GM23338 (cell line): Measurements from ENCODE around the gene TUBA8. TPM values are rescaled to one million over a fixed set of nuclear protein-coding genes. Genes with fewer than 3 reads are reported as not detected.

Experiments
- ATAC-seq: fragments of 200-7000 bp; cut with Tn5 transposase; 3 replicates; pipeline ENCODE4 v1.9.1; 2020
- DNase-seq: peaks from one replicate; pipeline ENCODE4 v3.0.0-alpha.2; 2015; ENCODE audit warnings: low spot score
- H2AFZ ChIP-seq: fragments of 200-600 bp; sonication (generic); 2 replicates; pipeline ENCODE4 v1.8.0; 2016; ENCODE audit warnings: antibody characterized with exemption, mild to moderate bottlenecking, moderate library complexity
- H3F3A ChIP-seq: fragments of 200-600 bp; sonication (generic); replicated peaks from 2 replicates; pipeline ENCODE4 v1.8.0; 2017; ENCODE audit warnings: antibody characterized with exemption, mixed run types, low read depth
- H3K27ac ChIP-seq: fragments of 200-600 bp; sonication (generic); 2 replicates; pipeline ENCODE4 v1.6.1; 2016; ENCODE audit warnings: low read depth
- H3K27me3 ChIP-seq: fragments of 200-600 bp; sonication (generic); 2 replicates; pipeline ENCODE4 v1.8.0; 2016; ENCODE audit warnings: mild to moderate bottlenecking, mixed run types, moderate library complexity; ENCODE audit not compliant: insufficient read depth
- H3K36me3 ChIP-seq: fragments of 200-600 bp; sonication (generic); 2 replicates; pipeline ENCODE4 v1.8.0; 2016; ENCODE audit warnings: mild to moderate bottlenecking; ENCODE audit not compliant: insufficient read depth
- H3K4me1 ChIP-seq: fragments of 200-600 bp; sonication (generic); 2 replicates; pipeline ENCODE4 v1.8.0; 2016; ENCODE audit warnings: mild to moderate bottlenecking, moderate library complexity; ENCODE audit not compliant: insufficient read depth
- H3K4me2 ChIP-seq: fragments of 200-600 bp; sonication (generic); 2 replicates; pipeline ENCODE4 v1.7.1; 2017; ENCODE audit warnings: mixed run types
- H3K4me3 ChIP-seq: fragments of 200-600 bp; sonication (generic); 2 replicates; pipeline ENCODE4 v1.6.1; 2016; ENCODE audit warnings: mixed run types
- H3K79me2 ChIP-seq: fragments of 200-600 bp; sonication (generic); replicated peaks from 2 replicates; pipeline ENCODE4 v1.8.0; 2017; ENCODE audit warnings: mild to moderate bottlenecking; ENCODE audit not compliant: insufficient read depth
- H3K9me2 ChIP-seq: fragments of 200-600 bp; sonication (generic); 2 replicates; pipeline ENCODE4 v1.8.0; 2017; ENCODE audit not compliant: insufficient read depth
- H4K20me1 ChIP-seq: fragments of 200-600 bp; sonication (generic); replicated peaks from 2 replicates; pipeline ENCODE4 v1.8.0; 2017; ENCODE audit warnings: mild to moderate bottlenecking; ENCODE audit not compliant: insufficient read depth
- H3K27ac Mint-ChIP-seq: 2 replicates; pipeline ENCODE4 v1.8.0; 2020; ENCODE audit warnings: inconsistent platforms, mild to moderate bottlenecking, moderate library complexity, mixed read lengths
- H3K27me3 Mint-ChIP-seq: 3 replicates; pipeline ENCODE4 v1.8.0; 2022; ENCODE audit warnings: low read depth, mild to moderate bottlenecking, moderate library complexity, mixed read lengths, inconsistent platforms; ENCODE audit not compliant: insufficient read depth, poor library complexity
- H3K36me3 Mint-ChIP-seq: 3 replicates; pipeline ENCODE4 v1.8.0; 2021; ENCODE audit warnings: low read depth, mild to moderate bottlenecking, inconsistent platforms, moderate library complexity, mixed read lengths
- H3K4me1 Mint-ChIP-seq: 3 replicates; pipeline ENCODE4 v1.8.0; 2020; ENCODE audit warnings: mild to moderate bottlenecking, inconsistent platforms, mixed read lengths
- H3K4me3 Mint-ChIP-seq: 3 replicates; pipeline ENCODE4 v1.8.0; 2021; ENCODE audit warnings: moderate library complexity, mild to moderate bottlenecking, inconsistent platforms, mixed read lengths
- H3K9me3 Mint-ChIP-seq: 3 replicates; pipeline ENCODE4 v1.8.0; 2020; ENCODE audit warnings: moderate library complexity, mild to moderate bottlenecking, inconsistent platforms, mixed read lengths
- EZH2 ChIP-seq: fragments of 200-600 bp; sonication (generic); IDR thresholded peaks from one replicate; pipeline ENCODE4 v1.8.0; 2017; ENCODE audit warnings: antibody characterized with exemption, mild to moderate bottlenecking, low read depth; ENCODE audit not compliant: unreplicated experiment
- EZH2phosphoT487 ChIP-seq: fragments of 200-600 bp; sonication (generic); IDR thresholded peaks from one replicate; pipeline ENCODE4 v1.8.1; 2018; ENCODE audit warnings: antibody characterized with exemption; ENCODE audit not compliant: unreplicated experiment
- POLR2AphosphoS5 ChIP-seq: IDR thresholded peaks from 2 replicates; pipeline ENCODE4 v1.6.1; 2016; ENCODE audit warnings: antibody characterized with exemption, low read depth
- ZNF114 ChIP-seq: fragments of 250-450 bp; sonication (Bioruptor Pico); IDR thresholded peaks from 2 replicates; pipeline ENCODE4 v1.5.0; 2020; ENCODE audit warnings: mild to moderate bottlenecking, moderate library complexity
- polyA plus RNA-seq: library from polyadenylated mRNA; unstranded; fragments of >200 nt; fragmentation: Nextera tagmentation; extraction: Ambion mirVana; gene quantifications from 2 replicates; pipeline ENCODE4 v1.2.1, GENCODE V29; 2016
- total RNA-seq: library from RNA; depleted of rRNA; stranded (reverse); fragments of >200 nt; shearing (Covaris generic); gene quantifications from 2 replicates; pipeline ENCODE4 v1.2.3, GENCODE V29; 2014
- TF ChIP-seq, protein P1 (sequence below): fragments of 250-450 bp; sonication (Bioruptor Pico); IDR thresholded peaks from 2 replicates; pipeline ENCODE4 v1.5.0; 2020; ENCODE audit warnings: mild to moderate bottlenecking, moderate library complexity
- TF ChIP-seq, protein P2 (sequence below), 2 experiments: fragments of 200-600 bp in 1 of 2; sonication (generic) in 1 of 2; conservative IDR thresholded peaks; 2 replicates each; pipeline versions ENCODE4 v1.5.1 to v1.6.1; 2016 to 2017; ENCODE audit warnings: antibody characterized with exemption in 2 of 2, low read depth in 2 of 2, mild to moderate bottlenecking in 2 of 2, moderate library complexity in 1 of 2

TUBA8 gene
- total and polyA plus RNA-seq, 2 experiments from 2014 or later, result 0.31 to 0.48 TPM

DNA sequence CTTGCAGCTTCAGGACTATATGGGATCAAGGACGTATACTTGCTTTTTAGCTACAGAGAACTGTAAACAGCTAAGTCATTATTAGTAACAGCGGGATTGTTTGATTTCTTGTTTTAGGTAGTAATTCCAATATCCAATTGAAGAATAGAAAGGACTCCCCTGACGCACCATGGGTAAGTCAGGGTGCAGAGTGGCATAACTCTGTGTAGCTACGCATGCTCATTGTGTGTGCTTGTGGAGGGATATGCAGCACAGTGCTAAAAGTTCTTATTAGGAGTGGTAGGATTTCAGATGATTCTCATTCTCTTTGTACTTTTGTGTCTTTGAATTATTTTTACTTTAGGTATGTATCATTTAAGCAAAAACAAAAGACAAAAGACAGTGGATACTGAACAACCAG lies 40.6 kb upstream of the TUBA8 start (continued):
- TF ChIP-seq EZH2phosphoT487, result no peak
- TF ChIP-seq, protein P1, sequence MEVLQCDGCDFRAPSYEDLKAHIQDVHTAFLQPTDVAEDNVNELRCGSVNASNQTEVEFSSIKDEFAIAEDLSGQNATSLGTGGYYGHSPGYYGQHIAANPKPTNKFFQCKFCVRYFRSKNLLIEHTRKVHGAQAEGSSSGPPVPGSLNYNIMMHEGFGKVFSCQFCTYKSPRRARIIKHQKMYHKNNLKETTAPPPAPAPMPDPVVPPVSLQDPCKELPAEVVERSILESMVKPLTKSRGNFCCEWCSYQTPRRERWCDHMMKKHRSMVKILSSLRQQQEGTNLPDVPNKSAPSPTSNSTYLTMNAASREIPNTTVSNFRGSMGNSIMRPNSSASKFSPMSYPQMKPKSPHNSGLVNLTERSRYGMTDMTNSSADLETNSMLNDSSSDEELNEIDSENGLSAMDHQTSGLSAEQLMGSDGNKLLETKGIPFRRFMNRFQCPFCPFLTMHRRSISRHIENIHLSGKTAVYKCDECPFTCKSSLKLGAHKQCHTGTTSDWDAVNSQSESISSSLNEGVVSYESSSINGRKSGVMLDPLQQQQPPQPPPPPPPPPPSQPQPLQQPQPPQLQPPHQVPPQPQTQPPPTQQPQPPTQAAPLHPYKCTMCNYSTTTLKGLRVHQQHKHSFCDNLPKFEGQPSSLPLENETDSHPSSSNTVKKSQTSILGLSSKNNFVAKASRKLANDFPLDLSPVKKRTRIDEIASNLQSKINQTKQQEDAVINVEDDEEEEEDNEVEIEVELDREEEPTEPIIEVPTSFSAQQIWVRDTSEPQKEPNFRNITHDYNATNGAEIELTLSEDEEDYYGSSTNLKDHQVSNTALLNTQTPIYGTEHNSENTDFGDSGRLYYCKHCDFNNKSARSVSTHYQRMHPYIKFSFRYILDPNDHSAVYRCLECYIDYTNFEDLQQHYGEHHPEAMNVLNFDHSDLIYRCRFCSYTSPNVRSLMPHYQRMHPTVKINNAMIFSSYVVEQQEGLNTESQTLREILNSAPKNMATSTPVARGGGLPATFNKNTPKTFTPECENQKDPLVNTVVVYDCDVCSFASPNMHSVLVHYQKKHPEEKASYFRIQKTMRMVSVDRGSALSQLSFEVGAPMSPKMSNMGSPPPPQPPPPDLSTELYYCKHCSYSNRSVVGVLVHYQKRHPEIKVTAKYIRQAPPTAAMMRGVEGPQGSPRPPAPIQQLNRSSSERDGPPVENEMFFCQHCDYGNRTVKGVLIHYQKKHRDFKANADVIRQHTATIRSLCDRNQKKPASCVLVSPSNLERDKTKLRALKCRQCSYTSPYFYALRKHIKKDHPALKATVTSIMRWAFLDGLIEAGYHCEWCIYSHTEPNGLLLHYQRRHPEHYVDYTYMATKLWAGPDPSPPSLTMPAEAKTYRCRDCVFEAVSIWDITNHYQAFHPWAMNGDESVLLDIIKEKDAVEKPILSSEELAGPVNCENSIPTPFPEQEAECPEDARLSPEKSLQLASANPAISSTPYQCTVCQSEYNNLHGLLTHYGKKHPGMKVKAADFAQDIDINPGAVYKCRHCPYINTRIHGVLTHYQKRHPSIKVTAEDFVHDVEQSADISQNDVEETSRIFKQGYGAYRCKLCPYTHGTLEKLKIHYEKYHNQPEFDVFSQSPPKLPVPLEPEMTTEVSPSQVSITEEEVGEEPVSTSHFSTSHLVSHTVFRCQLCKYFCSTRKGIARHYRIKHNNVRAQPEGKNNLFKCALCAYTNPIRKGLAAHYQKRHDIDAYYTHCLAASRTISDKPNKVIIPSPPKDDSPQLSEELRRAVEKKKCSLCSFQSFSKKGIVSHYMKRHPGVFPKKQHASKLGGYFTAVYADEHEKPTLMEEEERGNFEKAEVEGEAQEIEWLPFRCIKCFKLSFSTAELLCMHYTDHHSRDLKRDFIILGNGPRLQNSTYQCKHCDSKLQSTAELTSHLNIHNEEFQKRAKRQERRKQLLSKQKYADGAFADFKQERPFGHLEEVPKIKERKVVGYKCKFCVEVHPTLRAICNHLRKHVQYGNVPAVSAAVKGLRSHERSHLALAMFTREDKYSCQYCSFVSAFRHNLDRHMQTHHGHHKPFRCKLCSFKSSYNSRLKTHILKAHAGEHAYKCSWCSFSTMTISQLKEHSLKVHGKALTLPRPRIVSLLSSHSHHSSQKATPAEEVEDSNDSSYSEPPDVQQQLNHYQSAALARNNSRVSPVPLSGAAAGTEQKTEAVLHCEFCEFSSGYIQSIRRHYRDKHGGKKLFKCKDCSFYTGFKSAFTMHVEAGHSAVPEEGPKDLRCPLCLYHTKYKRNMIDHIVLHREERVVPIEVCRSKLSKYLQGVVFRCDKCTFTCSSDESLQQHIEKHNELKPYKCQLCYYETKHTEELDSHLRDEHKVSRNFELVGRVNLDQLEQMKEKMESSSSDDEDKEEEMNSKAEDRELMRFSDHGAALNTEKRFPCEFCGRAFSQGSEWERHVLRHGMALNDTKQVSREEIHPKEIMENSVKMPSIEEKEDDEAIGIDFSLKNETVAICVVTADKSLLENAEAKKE (CRISPR knock-in tag), result no peak
- TF ChIP-seq, protein P2, sequence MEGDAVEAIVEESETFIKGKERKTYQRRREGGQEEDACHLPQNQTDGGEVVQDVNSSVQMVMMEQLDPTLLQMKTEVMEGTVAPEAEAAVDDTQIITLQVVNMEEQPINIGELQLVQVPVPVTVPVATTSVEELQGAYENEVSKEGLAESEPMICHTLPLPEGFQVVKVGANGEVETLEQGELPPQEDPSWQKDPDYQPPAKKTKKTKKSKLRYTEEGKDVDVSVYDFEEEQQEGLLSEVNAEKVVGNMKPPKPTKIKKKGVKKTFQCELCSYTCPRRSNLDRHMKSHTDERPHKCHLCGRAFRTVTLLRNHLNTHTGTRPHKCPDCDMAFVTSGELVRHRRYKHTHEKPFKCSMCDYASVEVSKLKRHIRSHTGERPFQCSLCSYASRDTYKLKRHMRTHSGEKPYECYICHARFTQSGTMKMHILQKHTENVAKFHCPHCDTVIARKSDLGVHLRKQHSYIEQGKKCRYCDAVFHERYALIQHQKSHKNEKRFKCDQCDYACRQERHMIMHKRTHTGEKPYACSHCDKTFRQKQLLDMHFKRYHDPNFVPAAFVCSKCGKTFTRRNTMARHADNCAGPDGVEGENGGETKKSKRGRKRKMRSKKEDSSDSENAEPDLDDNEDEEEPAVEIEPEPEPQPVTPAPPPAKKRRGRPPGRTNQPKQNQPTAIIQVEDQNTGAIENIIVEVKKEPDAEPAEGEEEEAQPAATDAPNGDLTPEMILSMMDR (conservative IDR thresholded peaks at IDR 0.05; ENCODE audit: low read depth in 2 of 2), result no peak

DNA sequence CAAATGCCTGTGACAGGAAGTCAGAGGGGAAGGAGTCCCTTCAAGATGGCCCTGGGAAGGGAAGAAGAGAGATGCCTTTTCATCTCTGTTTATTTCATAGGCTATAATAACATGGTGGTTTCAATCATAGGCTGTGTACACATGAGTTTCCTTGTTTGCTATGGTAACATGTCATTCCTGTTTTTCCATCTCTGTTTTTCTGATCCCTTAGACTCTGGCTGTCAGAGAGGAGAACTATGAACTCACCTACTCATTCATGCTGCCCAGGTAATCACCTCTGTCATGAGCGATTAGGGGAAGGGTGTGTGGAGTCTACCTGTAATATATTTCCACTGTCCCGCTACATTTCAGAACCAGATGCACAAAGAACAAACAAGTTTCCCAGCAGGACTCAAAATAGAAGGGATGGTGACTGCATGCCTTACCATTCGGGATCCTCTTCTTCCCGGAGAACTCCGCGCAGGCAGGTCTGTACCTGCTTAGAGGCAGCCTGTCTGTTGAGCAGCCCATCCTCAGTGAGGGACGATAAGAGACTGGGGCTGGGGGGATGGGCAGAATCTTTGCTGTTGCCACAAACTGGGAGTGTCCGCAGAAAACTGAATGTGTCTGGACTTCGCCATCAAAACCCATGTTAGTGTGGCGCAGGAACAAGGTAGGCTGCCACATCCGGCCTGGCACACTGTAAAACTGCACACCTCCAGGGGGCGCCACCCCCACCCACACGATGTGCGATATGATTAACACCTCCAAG lies 39.9 kb upstream of the TUBA8 start:
- DNase-seq (peak; percentile 24), ATAC-seq (peak; percentile 29; the same call in 1 of the 3 replicates)
- H3K9me2 ChIP-seq, result no peaks in the 10 kb centered on the region
- no peaks in the 10 kb centered on the region for H3K79me2 ChIP-seq
- Mint-ChIP-seq H3K36me3 (no peaks in the 10 kb centered on the region), H3K4me1 (no peaks in the 10 kb centered on the region; the same call in 1 of the 3 replicates), H3K27ac (no peak overlapping the region), H3K9me3 (no peaks in the 10 kb centered on the region), H3K27me3 (peaks cover 3% of the 10 kb centered on the region), H3K4me3 (no peak overlapping the region)
- H3F3A ChIP-seq, result no peaks in the 10 kb centered on the region
- H3K36me3 ChIP-seq, result no peaks in the 10 kb centered on the region
- H3K4me3 ChIP-seq, result no peak overlapping the region
- H3K27me3 ChIP-seq, result no peaks in the 10 kb centered on the region
- no peaks in the 10 kb centered on the region for H4K20me1 ChIP-seq
- H3K27ac ChIP-seq, result no peak overlapping the region
- H3K4me1 ChIP-seq, result no peaks in the 10 kb centered on the region
- H3K4me2 ChIP-seq, result no peak overlapping the region
- H2AFZ ChIP-seq, result no peak overlapping the region
- TF ChIP-seq EZH2 (no peak), POLR2AphosphoS5 (no peak), ZNF114 (CRISPR knock-in tag) (no peak), EZH2phosphoT487 (no peak)
- TF ChIP-seq, protein P1 (CRISPR knock-in tag), result no peak
